ENCODE data around the gene SYT6. TPM values are rescaled to one million over a fixed set of nuclear protein-coding genes. Genes with fewer than 3 reads are reported as not detected.
A peak's percentile ranks its signal among the peaks of the same experiment; 100 is the strongest.

The SYT6 gene
- total RNA-seq, 1 donor from 2014 or later: not detected

GRCh38 chr1:114154146-114154962 lies 685 bp upstream of the SYT6 start:
- DNase-seq (ENCODE audit: low read depth in 2 of 2): no peak

GRCh38 chr1:114152508-114153260 lies 985 bp downstream of the SYT6 start:
- peak; percentile 19 to 36 for DNase-seq (ENCODE audit: low read depth in 2 of 2)

GRCh38 chr1:114152089-114152507 lies 1.6 kb downstream of the SYT6 start:
- DNase-seq (ENCODE audit: low read depth in 2 of 2): no peak

GRCh38 chr1:114150016-114150415 lies 3.7 kb downstream of the SYT6 start:
- DNase-seq (ENCODE audit: low read depth in 2 of 2): no peak

- DNase-seq (ENCODE audit: low read depth in 2 of 2): no peak
Measured at GRCh38 chr1:114149211-114149610, 4.5 kb downstream of the SYT6 start.

- DNase-seq (ENCODE audit: low read depth in 2 of 2): no peak
Measured at GRCh38 chr1:114145504-114146151, 8.0 kb downstream of the SYT6 start.

GRCh38 chr1:114144016-114144415 lies 9.7 kb downstream of the SYT6 start:
- DNase-seq (ENCODE audit: low read depth in 2 of 2): no peak

- no peak for DNase-seq (ENCODE audit: low read depth in 2 of 2)
Measured at GRCh38 chr1:114139540-114139939, 14.1 kb downstream of the SYT6 start.

GRCh38 chr1:114137497-114137896 lies 16.2 kb downstream of the SYT6 start:
- DNase-seq (ENCODE audit: low read depth in 2 of 2): no peak

GRCh38 chr1:114135786-114136185 lies 17.9 kb downstream of the SYT6 start:
- DNase-seq (ENCODE audit: low read depth in 2 of 2): no peak

GRCh38 chr1:114134518-114134917 lies 19.2 kb downstream of the SYT6 start:
- no peak for DNase-seq (ENCODE audit: low read depth in 2 of 2)

GRCh38 chr1:114133129-114133528 lies 20.5 kb downstream of the SYT6 start:
- no peak for DNase-seq (ENCODE audit: low read depth in 2 of 2)

- DNase-seq (ENCODE audit: low read depth in 2 of 2): no peak
Measured at GRCh38 chr1:114131526-114132220, 22.0 kb downstream of the SYT6 start.

GRCh38 chr1:114130846-114131525 lies 22.7 kb downstream of the SYT6 start:
- no peak for DNase-seq (ENCODE audit: low read depth in 2 of 2)

GRCh38 chr1:114130213-114130612 lies 23.5 kb downstream of the SYT6 start:
- no peak for DNase-seq (ENCODE audit: low read depth in 2 of 2)

- DNase-seq (ENCODE audit: low read depth in 2 of 2): no peak
Measured at GRCh38 chr1:114128293-114128692, 25.4 kb downstream of the SYT6 start.

GRCh38 chr1:114126261-114127095 lies 27.2 kb downstream of the SYT6 start:
- DNase-seq (ENCODE audit: low read depth in 2 of 2): no peak

GRCh38 chr1:114124644-114125043 lies 29.0 kb downstream of the SYT6 start:
- DNase-seq (ENCODE audit: low read depth in 2 of 2): no peak

- no peak for DNase-seq (ENCODE audit: low read depth in 2 of 2)
Measured at GRCh38 chr1:114122941-114123618, 30.6 kb downstream of the SYT6 start.

Data from lung microvascular endothelial cell (primary cell).